HEK293T (cell line): ENCODE measurements around the gene RASSF5.

Source experiments
- ELF4 ChIP-seq: fragments of 450-650 bp; IDR thresholded peaks from 2 replicates; pipeline ENCODE4 v1.6.1; 2017; ENCODE audit warnings: antibody characterized with exemption
- FOXA1 ChIP-seq: fragments of 450-650 bp; IDR thresholded peaks from 2 replicates; pipeline ENCODE4 v1.6.1; 2016; ENCODE audit warnings: mild to moderate bottlenecking
- FOXK2 ChIP-seq: fragments of 450-650 bp; IDR thresholded peaks from 2 replicates; pipeline ENCODE4 v1.6.1; 2016; ENCODE audit warnings: mild to moderate bottlenecking
- LEF1 ChIP-seq: fragments of 450-650 bp; IDR thresholded peaks from 2 replicates; pipeline ENCODE4 v1.6.1; 2017; ENCODE audit warnings: mild to moderate bottlenecking, borderline replicate concordance
- PKNOX1 ChIP-seq: fragments of 450-650 bp; IDR thresholded peaks from 2 replicates; pipeline ENCODE4 v1.6.1; 2016
- SP1 ChIP-seq: fragments of 450-650 bp; IDR thresholded peaks from 2 replicates; pipeline ENCODE4 v1.6.1; 2017
- SUZ12 ChIP-seq: fragments of 450-650 bp; IDR thresholded peaks from 2 replicates; pipeline ENCODE4 v1.6.1; 2016; ENCODE audit warnings: mild to moderate bottlenecking
- ZNF384 ChIP-seq: fragments of 450-650 bp; IDR thresholded peaks from 2 replicates; pipeline ENCODE4 v1.6.1; 2016

- TF ChIP-seq LEF1 (no peak), ZNF384 (no peak), SUZ12 (no peak), PKNOX1 (no peak), FOXA1 (no peak), FOXK2 (no peak), ELF4 (no peak), SP1 (no peak)
These were observed 24.7 kb upstream of the RASSF5 start for GRCh38 chr1:206482611-206483010.
